Ishikawa (cell line): ENCODE results near the gene RIPOR3.

Source experiments
- CEBPB ChIP-seq: IDR thresholded peaks from 2 replicates; pipeline ENCODE4 v1.6.1; 2012
- CREB1 ChIP-seq: IDR thresholded peaks from 2 replicates; pipeline ENCODE4 v1.6.1; 2012; ENCODE audit warnings: low read depth
- EP300 ChIP-seq: IDR thresholded peaks from 2 replicates; pipeline ENCODE4 v1.6.1; 2012; ENCODE audit warnings: borderline replicate concordance
- NFIC ChIP-seq: IDR thresholded peaks from 2 replicates; pipeline ENCODE4 v1.6.1; 2012
- RAD21 ChIP-seq: IDR thresholded peaks from 2 replicates; pipeline ENCODE4 v1.6.1; 2012; ENCODE audit warnings: low read depth
- REST ChIP-seq: IDR thresholded peaks from 2 replicates; pipeline ENCODE4 v1.6.1; 2012; ENCODE audit warnings: low read depth, mild to moderate bottlenecking
- TAF1 ChIP-seq: IDR thresholded peaks from 2 replicates; pipeline ENCODE4 v1.6.1; 2012; ENCODE audit warnings: low read depth, mild to moderate bottlenecking

GRCh38 chr20:50568549-50568942, 122.8 kb downstream of the RIPOR3 start:
- TF ChIP-seq EP300 (no peak), CEBPB (no peak), REST (no peak), RAD21 (no peak), CREB1 (no peak), NFIC (no peak), TAF1 (no peak)
